ENCODE results near the gene BCAM.
"Not testable (repeated sequence)": the region's sequence is repeated elsewhere in the genome, so short reads cannot be mapped to it uniquely, and the experiment has no call there.

The BCAM gene

DNA sequence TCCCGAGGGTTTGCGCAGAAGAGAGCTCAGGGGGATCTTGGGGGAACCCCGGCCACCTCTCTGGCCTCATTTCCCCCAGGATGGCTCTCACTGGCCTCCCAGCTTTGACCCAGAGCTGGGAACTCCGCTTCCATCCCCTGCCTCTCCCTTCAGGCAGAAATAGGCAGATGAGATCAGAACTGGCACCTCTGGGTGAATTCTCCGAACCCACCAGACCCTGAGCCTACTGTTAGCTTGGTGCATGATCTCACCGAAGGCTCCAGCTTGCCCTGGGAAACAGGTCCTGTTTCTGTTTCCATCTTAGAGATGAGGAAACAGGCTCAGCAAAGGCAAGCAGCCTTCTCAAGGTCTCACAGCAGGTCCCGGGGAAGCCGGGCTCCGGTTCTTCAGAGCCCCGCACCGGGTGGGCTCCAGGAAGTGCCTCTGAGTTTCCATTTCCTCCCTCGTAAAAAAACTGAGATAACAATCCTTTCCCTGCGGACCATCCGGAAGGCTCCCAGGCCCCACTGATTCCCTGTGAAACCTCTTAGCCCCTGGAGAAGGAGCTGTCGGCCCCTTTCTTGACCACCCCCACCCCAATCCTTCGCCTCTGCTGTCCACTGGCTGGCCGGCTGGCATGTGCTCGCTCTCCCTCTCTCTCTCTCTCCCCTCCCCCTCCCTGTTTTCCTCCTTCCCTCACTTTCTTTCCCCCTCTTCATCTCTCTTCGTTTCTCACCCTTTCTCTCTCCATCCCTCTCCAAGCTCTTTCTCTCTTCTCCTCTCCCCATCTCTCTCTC, 39.3 kb downstream of the BCAM start:
- H3K4me1 Mint-ChIP-seq = peaks cover 36% of the 10 kb centered on the region
- DNase-seq (ENCODE audit: low spot score in 2 of 2) = no peak
- H3K27ac Mint-ChIP-seq = no peak overlapping the region
- H3K36me3 Mint-ChIP-seq = peaks cover 6% of the 10 kb centered on the region
- peak overlapping the region; percentile 80 for H3K4me3 Mint-ChIP-seq
- H3K9me3 Mint-ChIP-seq = no peaks in the 10 kb centered on the region
- ATAC-seq = no peak

GRCh38 chr19:44848812-44849447, 40.0 kb downstream of the BCAM start:
- no peak for ATAC-seq
- Mint-ChIP-seq H3K27ac (no peak overlapping the region), H3K36me3 (peaks cover 6% of the 10 kb centered on the region), H3K9me3 (no peaks in the 10 kb centered on the region), H3K4me1 (peaks cover 36% of the 10 kb centered on the region), H3K4me3 (peak overlapping the region; percentile 80)
- no peak for DNase-seq (ENCODE audit: low spot score in 2 of 2)

DNA sequence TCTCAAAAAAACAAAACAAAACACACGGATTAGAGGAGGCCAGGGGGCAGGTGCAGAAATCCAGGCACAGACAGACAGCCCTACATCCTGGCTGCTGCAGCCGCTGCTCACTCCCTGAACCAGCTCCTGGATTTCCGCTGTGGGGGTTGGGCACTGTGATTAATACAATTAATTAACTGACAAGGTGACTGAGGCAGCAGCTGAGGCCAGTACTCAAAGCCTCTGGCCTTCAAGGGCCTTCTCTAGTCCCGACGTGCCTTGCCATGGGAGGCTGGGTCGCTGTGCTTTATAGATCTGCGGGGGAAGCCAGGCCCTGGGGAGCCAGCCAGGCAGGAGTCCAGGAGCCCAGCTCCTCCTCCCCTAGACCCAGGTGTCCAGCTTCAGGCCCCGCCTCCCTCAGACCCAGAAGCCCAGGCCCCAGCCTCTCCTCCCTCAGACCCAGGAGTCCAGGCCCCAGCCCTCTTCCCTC, 41.8 kb downstream of the BCAM start:
- no peak overlapping the region for H3K4me3 Mint-ChIP-seq
- DNase-seq (ENCODE audit: low spot score in 2 of 2) (no peak), ATAC-seq (no peak)
- H3K4me1 Mint-ChIP-seq = peaks cover 25% of the 10 kb centered on the region
- no peaks in the 10 kb centered on the region for H3K9me3 Mint-ChIP-seq
- no peak overlapping the region for H3K27ac Mint-ChIP-seq
- no peaks in the 10 kb centered on the region for H3K36me3 Mint-ChIP-seq

DNA sequence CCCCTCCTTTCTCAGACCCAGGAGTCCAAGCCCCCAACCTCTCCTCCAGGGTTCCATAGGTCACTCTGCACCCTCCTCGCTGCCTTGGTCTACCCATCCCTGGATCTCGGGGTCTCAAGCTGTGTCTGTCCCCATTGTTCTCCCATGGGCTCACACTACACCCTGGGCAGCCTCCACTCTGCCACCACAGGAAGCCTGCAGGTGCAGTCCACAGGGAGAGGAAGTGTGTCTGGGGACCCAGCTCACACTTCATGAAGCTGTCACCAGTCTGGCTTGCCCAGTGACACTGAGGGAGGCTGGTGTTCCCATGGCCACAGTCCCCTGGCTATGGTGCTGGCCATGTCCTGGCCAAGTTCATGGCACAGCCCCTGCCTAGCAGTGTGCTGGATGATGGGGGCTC, 42.5 kb downstream of the BCAM start:
- Mint-ChIP-seq H3K4me1 (peaks cover 23% of the 10 kb centered on the region), H3K36me3 (no peaks in the 10 kb centered on the region), H3K27ac (peak overlapping the region; percentile 80), H3K9me3 (no peaks in the 10 kb centered on the region), H3K4me3 (no peak overlapping the region)
- DNase-seq (ENCODE audit: low spot score in 2 of 2) = no peak
- ATAC-seq = peak; percentile 33

DNA sequence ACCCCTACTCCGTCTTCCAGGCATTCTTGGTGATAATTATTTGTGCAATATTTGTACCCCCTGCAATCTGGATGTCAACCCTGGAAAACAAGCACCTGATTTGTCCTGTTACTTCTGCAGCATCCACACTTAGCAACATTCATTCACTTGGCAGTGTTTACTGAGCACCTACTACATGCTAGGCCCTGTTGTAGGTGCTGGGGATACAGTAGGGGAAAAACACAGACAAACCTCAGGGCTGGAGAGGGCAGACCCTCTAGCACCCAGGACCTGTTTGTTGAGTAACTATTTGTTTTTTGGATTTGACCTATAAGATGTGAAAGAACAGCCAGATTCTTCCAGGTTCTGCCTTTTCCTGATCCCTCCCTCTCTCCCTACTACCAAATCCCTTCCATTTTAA, 46.7 kb downstream of the BCAM start:
- Mint-ChIP-seq H3K4me1 (no peaks in the 10 kb centered on the region), H3K27ac (no peak overlapping the region), H3K4me3 (no peak overlapping the region), H3K36me3 (no peaks in the 10 kb centered on the region), H3K9me3 (no peaks in the 10 kb centered on the region)
- ATAC-seq (no peak), DNase-seq (ENCODE audit: low spot score in 2 of 2) (no peak)

GRCh38 chr19:44856421-44857083, 47.6 kb downstream of the BCAM start:
- Mint-ChIP-seq H3K36me3 (no peaks in the 10 kb centered on the region), H3K27ac (no peak overlapping the region), H3K4me1 (no peaks in the 10 kb centered on the region), H3K4me3 (no peak overlapping the region), H3K9me3 (no peaks in the 10 kb centered on the region)
- DNase-seq (ENCODE audit: low spot score in 2 of 2) (no peak), ATAC-seq (no peak)

- no peak overlapping the region for H3K4me3 Mint-ChIP-seq
- H3K36me3 Mint-ChIP-seq = no peaks in the 10 kb centered on the region
- H3K9me3 Mint-ChIP-seq = no peaks in the 10 kb centered on the region
- H3K4me1 Mint-ChIP-seq = no peaks in the 10 kb centered on the region
- H3K27ac Mint-ChIP-seq = no peak overlapping the region
- ATAC-seq = no peak
- no peak for DNase-seq (ENCODE audit: low spot score in 2 of 2)
Measured at GRCh38 chr19:44857837-44858236, 48.9 kb downstream of the BCAM start.

DNA sequence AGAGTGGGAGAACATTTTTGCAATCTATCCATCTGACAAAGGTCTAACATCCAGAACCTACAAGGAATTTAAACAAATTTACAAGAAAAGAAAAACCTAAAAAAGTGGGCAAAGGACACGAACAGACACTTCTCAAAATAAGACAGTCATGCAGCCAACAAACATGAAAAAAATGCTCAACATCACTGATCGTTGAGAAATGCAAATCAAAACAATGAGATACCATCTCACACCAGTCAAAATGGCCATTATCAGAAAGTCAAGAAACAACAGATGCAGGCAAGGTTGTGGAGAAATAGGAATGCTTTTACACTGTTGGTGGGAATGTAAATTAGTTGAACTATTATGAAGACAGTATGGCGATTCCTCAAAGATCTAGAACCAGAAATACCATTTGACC, 52.7 kb downstream of the BCAM start:
- not testable (repeated sequence) for H3K27ac Mint-ChIP-seq; H3K9me3 Mint-ChIP-seq; DNase-seq (ENCODE audit: low spot score in 2 of 2); H3K4me3 Mint-ChIP-seq; H3K36me3 Mint-ChIP-seq; H3K4me1 Mint-ChIP-seq; ATAC-seq

DNA sequence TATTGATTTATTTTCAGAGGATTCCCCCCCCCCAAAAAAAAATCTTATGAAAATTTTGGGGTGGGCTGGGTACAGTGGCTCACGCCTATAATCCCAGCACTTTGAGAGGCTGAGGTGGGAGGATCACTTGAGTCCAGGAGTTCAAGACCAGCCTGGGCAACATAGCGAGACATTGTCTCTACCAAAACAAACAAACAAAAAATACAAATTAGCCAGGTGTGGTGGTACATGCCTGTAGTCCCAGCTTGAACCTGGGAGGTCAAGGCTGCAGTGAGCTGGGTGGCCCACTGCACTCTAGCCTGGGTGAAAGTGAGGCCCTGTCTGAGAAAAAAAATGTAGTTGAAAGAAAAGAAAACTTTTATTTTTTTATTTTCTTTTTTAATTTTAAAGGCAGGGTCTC, 55.1 kb downstream of the BCAM start:
- DNase-seq (ENCODE audit: low spot score in 2 of 2) (no peak), ATAC-seq (no peak)
- H3K27ac Mint-ChIP-seq = no peak overlapping the region
- H3K4me1 Mint-ChIP-seq = peaks cover 6% of the 10 kb centered on the region
- no peaks in the 10 kb centered on the region for H3K9me3 Mint-ChIP-seq
- H3K4me3 Mint-ChIP-seq = no peak overlapping the region
- no peaks in the 10 kb centered on the region for H3K36me3 Mint-ChIP-seq

GRCh38 chr19:44865196-44865767, 56.4 kb downstream of the BCAM start:
- H3K9me3 Mint-ChIP-seq = no peaks in the 10 kb centered on the region
- H3K36me3 Mint-ChIP-seq = no peaks in the 10 kb centered on the region
- H3K4me1 Mint-ChIP-seq = peaks cover 6% of the 10 kb centered on the region
- H3K27ac Mint-ChIP-seq = no peak overlapping the region
- H3K4me3 Mint-ChIP-seq = no peak overlapping the region
- ATAC-seq = no peak
- DNase-seq (ENCODE audit: low spot score in 2 of 2) = no peak

GRCh38 chr19:44866664-44867063, 57.8 kb downstream of the BCAM start:
- H3K4me1 Mint-ChIP-seq = peaks cover 6% of the 10 kb centered on the region
- H3K4me3 Mint-ChIP-seq = no peak overlapping the region
- H3K9me3 Mint-ChIP-seq = no peaks in the 10 kb centered on the region
- ATAC-seq = no peak
- no peak for DNase-seq (ENCODE audit: low spot score in 2 of 2)
- no peaks in the 10 kb centered on the region for H3K36me3 Mint-ChIP-seq
- no peak overlapping the region for H3K27ac Mint-ChIP-seq

- Mint-ChIP-seq H3K4me1 (peaks cover 6% of the 10 kb centered on the region), H3K36me3 (no peaks in the 10 kb centered on the region), H3K27ac (no peak overlapping the region), H3K4me3 (no peak overlapping the region), H3K9me3 (no peaks in the 10 kb centered on the region)
- ATAC-seq = no peak
- DNase-seq (ENCODE audit: low spot score in 2 of 2) = no peak
Measured at GRCh38 chr19:44867578-44867977, 58.7 kb downstream of the BCAM start.

DNA sequence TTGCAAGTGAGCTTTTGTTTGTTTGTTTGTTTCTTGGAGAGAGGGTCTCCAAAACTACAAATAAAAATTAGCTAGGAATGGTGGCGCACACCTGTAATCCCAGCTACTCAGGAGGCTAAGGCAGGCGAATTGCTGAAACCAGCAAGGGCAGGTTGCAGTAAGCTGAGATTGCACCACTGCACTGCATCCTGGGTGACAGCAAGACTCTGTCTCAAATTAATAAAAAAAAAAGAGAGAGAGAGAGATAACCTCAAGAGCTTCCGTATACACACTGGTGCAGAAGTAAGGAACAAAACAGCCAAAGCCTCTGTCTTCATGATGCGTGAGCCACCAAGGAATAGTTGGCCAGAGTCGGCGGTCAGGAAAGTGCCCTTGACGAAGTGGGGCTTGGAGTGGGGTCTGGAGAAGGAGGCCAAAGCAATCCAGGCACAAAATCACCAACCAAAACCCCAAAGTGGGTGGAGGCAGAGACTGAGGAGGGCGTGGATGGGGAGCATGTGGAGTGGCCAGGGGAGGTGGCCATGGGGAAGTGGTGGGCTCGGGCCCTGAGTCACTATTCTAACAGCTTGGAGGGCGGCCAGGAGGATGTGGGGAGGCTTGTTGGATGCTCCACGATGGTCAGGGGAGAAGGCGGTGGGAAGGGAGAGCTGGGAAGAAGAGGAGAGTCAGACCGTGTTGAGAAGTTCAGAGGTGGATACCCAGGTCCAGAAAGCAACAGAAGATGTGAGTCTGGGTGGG, 61.0 kb downstream of the BCAM start:
- Mint-ChIP-seq H3K27ac (peak overlapping the region; percentile 36), H3K4me3 (no peak overlapping the region), H3K36me3 (no peaks in the 10 kb centered on the region), H3K9me3 (no peaks in the 10 kb centered on the region), H3K4me1 (peaks cover 6% of the 10 kb centered on the region)
- ATAC-seq (no peak), DNase-seq (ENCODE audit: low spot score in 2 of 2) (no peak)

All from stimulated activated effector memory CD8-positive, alpha-beta T cell treated with anti-CD3 and anti-CD28 coated beads, Interleukin-12 subunit alpha, Interleukin-12 subunit beta, amount 100 ng/mL, for 72 hours (primary cell).